Stomach (tissue), 4 donors: Measurements from ENCODE around the gene WWOX.

Experiments
- POLR2AphosphoS5 ChIP-seq, 3 donors: sonication (generic); formaldehyde crosslinking; IDR thresholded peaks; one replicate each; pipeline ENCODE4 v1.6.1; 2016; ENCODE audit warnings: antibody characterized with exemption in 3 of 3
- TF ChIP-seq, protein P1 (sequence below), 7 experiments: fragments of 450-650 bp in 4 of 7; fragments of 200-600 bp in 3 of 7; sonication (generic) in 3 of 7; IDR thresholded peaks; one replicate each; pipeline ENCODE4 v1.5.1; 2016 to 2019; ENCODE audit warnings: antibody characterized with exemption in 7 of 7, control low read depth in 2 of 7, mild to moderate bottlenecking in 1 of 7

DNA sequence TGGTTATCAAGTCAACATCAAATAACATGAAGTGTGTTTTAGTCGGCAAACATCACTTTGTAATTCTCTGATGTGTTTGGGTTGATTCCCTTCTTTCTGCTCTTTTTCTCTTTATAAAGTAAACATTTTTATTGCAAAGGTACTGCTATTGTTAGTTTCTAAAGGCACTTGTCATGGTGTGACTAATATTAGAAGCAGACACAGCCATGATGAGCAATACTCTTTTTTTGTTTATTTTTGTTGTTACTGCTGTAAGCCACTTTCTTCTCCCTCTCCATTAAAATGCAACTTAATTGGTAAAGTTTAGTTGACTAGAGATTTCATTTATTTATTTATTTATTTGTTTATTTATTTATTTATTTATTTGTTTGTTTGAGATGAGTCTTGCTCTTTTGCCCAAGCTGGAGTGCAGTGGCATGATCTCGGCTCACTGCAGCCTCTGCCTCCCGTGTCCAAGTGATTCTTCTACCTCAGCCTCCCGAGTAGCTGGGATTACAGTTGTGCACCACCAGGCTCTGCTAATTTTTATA, 424.7 kb downstream of the WWOX start:
- TF ChIP-seq POLR2AphosphoS5 (IDR thresholded peaks at IDR 0.05), result no peak
- TF ChIP-seq, protein P1, sequence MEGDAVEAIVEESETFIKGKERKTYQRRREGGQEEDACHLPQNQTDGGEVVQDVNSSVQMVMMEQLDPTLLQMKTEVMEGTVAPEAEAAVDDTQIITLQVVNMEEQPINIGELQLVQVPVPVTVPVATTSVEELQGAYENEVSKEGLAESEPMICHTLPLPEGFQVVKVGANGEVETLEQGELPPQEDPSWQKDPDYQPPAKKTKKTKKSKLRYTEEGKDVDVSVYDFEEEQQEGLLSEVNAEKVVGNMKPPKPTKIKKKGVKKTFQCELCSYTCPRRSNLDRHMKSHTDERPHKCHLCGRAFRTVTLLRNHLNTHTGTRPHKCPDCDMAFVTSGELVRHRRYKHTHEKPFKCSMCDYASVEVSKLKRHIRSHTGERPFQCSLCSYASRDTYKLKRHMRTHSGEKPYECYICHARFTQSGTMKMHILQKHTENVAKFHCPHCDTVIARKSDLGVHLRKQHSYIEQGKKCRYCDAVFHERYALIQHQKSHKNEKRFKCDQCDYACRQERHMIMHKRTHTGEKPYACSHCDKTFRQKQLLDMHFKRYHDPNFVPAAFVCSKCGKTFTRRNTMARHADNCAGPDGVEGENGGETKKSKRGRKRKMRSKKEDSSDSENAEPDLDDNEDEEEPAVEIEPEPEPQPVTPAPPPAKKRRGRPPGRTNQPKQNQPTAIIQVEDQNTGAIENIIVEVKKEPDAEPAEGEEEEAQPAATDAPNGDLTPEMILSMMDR (IDR thresholded peaks at IDR 0.05), result no peak
